Calu3 (cell line): ENCODE measurements around the gene MIB2. TPM values are rescaled to one million over a fixed set of nuclear protein-coding genes. Genes with fewer than 3 reads are reported as not detected.

Experiments used
- BruUV-seq: library from RNA; stranded (reverse); fragments of 400-500 nt; replicated peaks from 2 replicates; lab custom pipeline; 2021; lab: Mats Ljungman, UMichigan
- CTCF ChIA-PET: fragments of 300-600 bp; sonication (Branson Sonifier 250); formaldehyde crosslinking; loops from one replicate; lab custom pipeline; 2022; ENCODE audit warnings: antibody characterized with exemption; lab: Charles Lee
- DNase-seq: peaks from one replicate; pipeline ENCODE4 v3.0.0; 2022
- H3K27ac Mint-ChIP-seq: one replicate; pipeline ENCODE4 v1.8.0; 2022; ENCODE audit warnings: mixed read lengths; ENCODE audit not compliant: unreplicated experiment
- H3K27me3 Mint-ChIP-seq: one replicate; pipeline ENCODE4 v1.8.0; 2022; ENCODE audit warnings: mixed read lengths; ENCODE audit not compliant: unreplicated experiment
- H3K36me3 Mint-ChIP-seq: one replicate; pipeline ENCODE4 v1.8.0; 2022; ENCODE audit warnings: mild to moderate bottlenecking, moderate library complexity, mixed read lengths; ENCODE audit not compliant: insufficient read depth, unreplicated experiment
- H3K4me1 Mint-ChIP-seq: one replicate; pipeline ENCODE4 v1.8.0; 2022; ENCODE audit warnings: mild to moderate bottlenecking, low read depth, mixed read lengths; ENCODE audit not compliant: unreplicated experiment
- H3K4me3 Mint-ChIP-seq: one replicate; pipeline ENCODE4 v1.8.0; 2022; ENCODE audit warnings: mild to moderate bottlenecking, low read depth, moderate library complexity, mixed read lengths; ENCODE audit not compliant: unreplicated experiment
- H3K9me3 Mint-ChIP-seq: one replicate; pipeline ENCODE4 v1.8.0; 2022; ENCODE audit warnings: low read depth, mixed read lengths; ENCODE audit not compliant: unreplicated experiment
- intact Hi-C: fragments of 100-400 bp; cut with micrococcal nuclease; formaldehyde crosslinking; loops from one replicate; pipeline ENCODE4 v1.10.0; 2022; ENCODE audit not compliant: unreplicated experiment
- total RNA-seq: library from RNA; stranded (reverse); gene quantifications from 2 replicates; pipeline ENCODE4 v1.2.3, GENCODE V29; 2022
- TF ChIP-seq, protein P1 (sequence below): fragments of 200-600 bp; IDR thresholded peaks from one replicate; pipeline ENCODE4 v1.8.0; 2022; ENCODE audit warnings: antibody characterized with exemption; ENCODE audit not compliant: unreplicated experiment

MIB2 gene
- total RNA-seq, 1 experiment from 2014 or later = 50.3 TPM

DNA sequence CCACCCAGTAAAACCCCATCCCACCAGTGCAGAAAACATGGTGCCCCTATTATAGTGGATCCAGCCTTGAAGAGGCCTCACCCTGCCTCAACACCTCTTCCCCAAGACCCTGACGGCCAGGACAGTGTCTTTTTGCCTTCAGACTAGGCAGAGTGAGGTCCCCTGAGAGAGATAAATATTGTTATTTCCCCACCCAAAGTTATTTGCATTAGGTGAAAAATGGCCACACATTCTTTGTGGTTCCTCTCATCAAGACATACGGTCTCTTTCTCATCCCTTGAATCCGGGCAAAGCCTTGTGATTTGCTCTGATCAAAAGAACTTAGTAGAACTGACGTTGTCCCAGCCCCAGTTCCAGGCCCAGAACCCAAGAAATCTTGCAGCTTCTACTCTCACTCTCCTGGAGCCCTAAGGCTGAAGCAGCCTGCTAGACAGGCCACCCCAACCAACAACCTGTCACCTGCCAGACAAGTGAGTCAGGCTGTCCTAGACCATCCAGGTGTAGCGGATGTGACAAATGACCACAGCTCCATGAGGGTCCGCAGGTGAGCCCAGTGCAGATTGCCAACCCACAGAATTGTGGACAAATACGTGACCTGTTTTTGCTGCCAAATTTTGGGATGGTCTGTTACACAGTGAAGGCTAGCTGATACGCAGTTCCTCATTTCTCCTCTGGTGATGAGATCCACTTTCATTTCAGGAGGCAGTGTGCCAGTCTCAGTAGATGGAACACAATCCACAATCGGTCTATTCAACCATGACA lies 32.5 kb upstream of the MIB2 start:
- Mint-ChIP-seq H3K4me1 (no peaks in the 10 kb centered on the region), H3K9me3 (no peaks in the 10 kb centered on the region), H3K27ac (no peak overlapping the region), H3K27me3 (peaks cover 36% of the 10 kb centered on the region), H3K4me3 (no peak overlapping the region), H3K36me3 (no peaks in the 10 kb centered on the region)
- BruUV-seq = no TSS peak
- no peak for DNase-seq
- CTCF ChIA-PET = no interaction called here
- TF ChIP-seq, protein P1, sequence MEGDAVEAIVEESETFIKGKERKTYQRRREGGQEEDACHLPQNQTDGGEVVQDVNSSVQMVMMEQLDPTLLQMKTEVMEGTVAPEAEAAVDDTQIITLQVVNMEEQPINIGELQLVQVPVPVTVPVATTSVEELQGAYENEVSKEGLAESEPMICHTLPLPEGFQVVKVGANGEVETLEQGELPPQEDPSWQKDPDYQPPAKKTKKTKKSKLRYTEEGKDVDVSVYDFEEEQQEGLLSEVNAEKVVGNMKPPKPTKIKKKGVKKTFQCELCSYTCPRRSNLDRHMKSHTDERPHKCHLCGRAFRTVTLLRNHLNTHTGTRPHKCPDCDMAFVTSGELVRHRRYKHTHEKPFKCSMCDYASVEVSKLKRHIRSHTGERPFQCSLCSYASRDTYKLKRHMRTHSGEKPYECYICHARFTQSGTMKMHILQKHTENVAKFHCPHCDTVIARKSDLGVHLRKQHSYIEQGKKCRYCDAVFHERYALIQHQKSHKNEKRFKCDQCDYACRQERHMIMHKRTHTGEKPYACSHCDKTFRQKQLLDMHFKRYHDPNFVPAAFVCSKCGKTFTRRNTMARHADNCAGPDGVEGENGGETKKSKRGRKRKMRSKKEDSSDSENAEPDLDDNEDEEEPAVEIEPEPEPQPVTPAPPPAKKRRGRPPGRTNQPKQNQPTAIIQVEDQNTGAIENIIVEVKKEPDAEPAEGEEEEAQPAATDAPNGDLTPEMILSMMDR = no peak
- intact Hi-C loops = no loop called here

DNA sequence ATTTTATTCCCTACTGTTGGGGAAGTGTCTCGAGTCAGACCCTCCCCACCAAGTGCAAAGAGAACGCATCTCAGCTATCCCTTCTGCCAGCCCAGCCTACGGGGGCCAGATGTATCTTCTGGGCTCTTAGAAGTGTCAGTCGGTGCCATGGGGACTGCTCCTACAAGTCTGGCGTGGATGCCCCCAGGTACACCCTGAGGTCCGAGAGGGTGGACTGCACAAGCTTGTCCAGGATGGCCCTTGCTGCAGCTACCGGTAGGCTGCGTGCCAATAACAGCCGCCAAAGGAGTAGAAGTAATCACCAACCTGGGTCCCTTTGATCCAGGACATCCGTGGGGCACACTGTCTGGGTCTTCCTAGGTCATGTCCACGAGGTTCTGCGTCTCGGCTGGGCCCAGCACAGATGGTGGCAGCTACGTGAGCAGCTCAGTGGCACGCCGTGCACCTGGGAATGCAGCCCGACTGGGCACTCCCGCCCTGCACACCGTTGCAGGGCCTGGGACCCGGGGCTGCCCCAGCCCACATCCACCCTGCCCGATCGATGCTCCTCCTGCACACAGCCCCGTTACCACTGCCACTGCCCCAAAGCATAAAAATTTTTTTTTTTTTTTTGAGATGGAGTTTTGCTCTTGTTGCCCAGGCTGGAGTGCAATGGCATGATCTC lies 31.8 kb upstream of the MIB2 start:
- TF ChIP-seq, protein P1 = no peak
- no TSS peak for BruUV-seq
- CTCF ChIA-PET = no interaction called here

DNA sequence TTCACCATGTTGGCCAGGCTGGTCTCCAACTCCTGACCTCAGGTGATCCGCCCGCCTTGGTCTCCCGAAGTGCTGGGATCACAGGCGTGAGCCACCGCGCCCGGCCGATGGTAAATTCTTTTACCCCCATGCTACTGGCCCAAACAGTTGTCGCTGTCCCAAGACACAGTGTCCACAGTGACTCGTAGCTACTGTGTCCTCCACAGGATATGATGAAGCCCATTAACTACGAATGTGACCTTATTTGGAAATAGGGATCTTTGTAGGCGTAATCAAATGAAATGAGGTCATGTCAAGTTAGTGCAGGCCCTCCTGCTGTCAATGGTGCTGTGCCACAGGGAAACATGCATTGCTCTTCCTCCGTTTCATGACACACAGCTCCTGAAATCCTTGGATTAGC lies 23.8 kb upstream of the MIB2 start:
- Mint-ChIP-seq H3K4me3 (no peak overlapping the region), H3K27me3 (peaks cover 2% of the 10 kb centered on the region), H3K9me3 (no peaks in the 10 kb centered on the region), H3K4me1 (no peaks in the 10 kb centered on the region), H3K27ac (no peak overlapping the region), H3K36me3 (no peaks in the 10 kb centered on the region)
- DNase-seq = no peak
- CTCF ChIA-PET = no interaction called here
- TF ChIP-seq, protein P1 = no peak
- intact Hi-C loops = no loop called here
- BruUV-seq = no TSS peak

More for the DNA sequence above, 31.8 kb upstream of the MIB2 start:
- no peak for DNase-seq
- Mint-ChIP-seq H3K9me3 (no peaks in the 10 kb centered on the region), H3K4me1 (no peaks in the 10 kb centered on the region), H3K36me3 (no peaks in the 10 kb centered on the region), H3K4me3 (no peak overlapping the region), H3K27me3 (peaks cover 36% of the 10 kb centered on the region), H3K27ac (no peak overlapping the region)
- intact Hi-C loops = no loop called here

DNA sequence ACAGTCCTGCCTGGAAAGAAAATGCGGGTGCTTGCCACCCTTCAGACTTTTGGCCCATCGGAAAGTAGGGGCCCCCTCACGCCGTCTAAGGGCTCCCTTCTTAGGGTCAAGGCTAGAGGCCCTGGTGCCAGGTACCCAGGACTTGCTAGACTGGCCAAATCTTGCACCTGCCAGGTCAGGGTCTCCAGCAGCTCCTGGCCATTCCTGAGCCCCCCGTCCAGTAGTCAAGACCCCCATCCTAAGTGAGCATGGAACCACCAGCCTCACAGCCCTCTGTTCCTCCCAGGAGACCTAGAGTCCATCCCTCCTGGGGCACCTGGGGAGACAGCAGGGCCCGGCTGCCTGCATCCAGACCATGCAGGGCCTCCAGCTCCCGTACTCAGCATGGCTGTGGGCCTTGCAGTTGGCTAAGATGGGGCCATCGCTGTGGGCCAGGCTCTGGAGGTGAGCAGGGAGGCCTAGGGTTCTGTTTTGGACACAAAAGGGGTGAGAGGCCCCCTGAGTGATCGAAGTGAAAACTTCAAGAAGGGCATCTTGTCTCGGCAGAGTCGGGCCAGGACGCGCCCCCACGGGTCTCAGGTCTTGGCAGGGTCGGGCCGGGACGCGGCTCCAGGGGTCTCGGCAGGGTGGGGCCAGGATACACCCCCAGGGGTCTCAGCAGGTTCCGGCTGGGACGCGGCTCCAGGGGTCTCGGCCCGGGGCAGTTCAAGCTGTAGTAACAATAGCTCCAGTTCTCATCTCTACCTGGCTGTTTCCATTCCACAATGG lies 21.3 kb upstream of the MIB2 start:
- peaks cover 5% of the 10 kb centered on the region for H3K36me3 Mint-ChIP-seq
- no TSS peak for BruUV-seq
- DNase-seq = no peak
- no peak overlapping the region for H3K27ac Mint-ChIP-seq
- TF ChIP-seq, protein P1 = no peak
- H3K27me3 Mint-ChIP-seq = no peaks in the 10 kb centered on the region
- CTCF ChIA-PET = no interaction called here
- H3K9me3 Mint-ChIP-seq = no peaks in the 10 kb centered on the region
- no peaks in the 10 kb centered on the region for H3K4me1 Mint-ChIP-seq
- intact Hi-C loops = no loop called here
- no peak overlapping the region for H3K4me3 Mint-ChIP-seq
